ENCODE results near the gene FPGT. TPM values are rescaled to one million over a fixed set of nuclear protein-coding genes. Genes with fewer than 3 reads are reported as not detected.

FPGT gene
- total and polyA plus RNA-seq, 2 donors (not counting 3 experiments of a cell fraction or from before 2014, with no cell fraction given) = 4.3 to 10.9 TPM

DNA sequence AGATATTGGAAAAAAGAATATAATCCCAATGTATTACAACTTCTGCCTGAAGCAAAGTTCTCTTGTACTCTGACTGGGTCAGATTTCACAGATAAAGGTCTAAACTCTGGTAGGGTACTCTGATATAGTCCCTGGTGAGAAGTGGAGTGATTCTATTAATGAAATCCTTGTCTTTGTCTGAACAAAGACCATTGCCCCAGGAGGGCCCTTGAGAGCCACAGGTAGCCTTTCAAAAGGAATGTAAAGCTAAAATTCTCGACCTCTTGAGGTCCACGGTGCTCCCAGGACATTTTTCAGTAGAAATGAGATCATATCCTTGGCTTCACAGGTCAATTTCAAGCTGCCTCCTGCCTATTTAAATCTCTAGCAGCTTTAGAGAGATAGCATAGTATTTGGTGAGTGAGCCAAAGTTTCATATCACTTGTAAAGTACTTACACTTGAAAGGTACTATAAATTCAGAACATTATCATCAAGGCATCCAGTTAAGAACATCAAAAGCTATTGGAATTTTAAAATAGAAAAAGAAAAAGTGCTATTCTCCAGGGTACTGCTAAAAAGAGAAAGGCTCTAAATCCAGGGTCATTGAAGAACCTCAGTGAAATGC, 47.2 kb downstream of the FPGT start:
- no peak overlapping the region for H3K9ac ChIP-seq (replicated peaks; ENCODE audit: extremely low read depth, insufficient read depth, low read length)
- H3K4me3 ChIP-seq (replicated peaks in 1 of 3; ENCODE audit: insufficient read depth in 1 of 3, low read depth in 1 of 3, low read length in 3 of 3) = no peak overlapping the region
- TF ChIP-seq JUN (IDR thresholded peaks at IDR 0.05; ENCODE audit: borderline replicate concordance, insufficient read depth, insufficient read length, low read depth) (no peak), FOS (IDR thresholded peaks at IDR 0.05; ENCODE audit: borderline replicate concordance, insufficient read depth, low read length) (no peak), POLR2AphosphoS5 (IDR thresholded peaks at IDR 0.05; ENCODE audit: insufficient read depth, low read depth, low read length) (no peak), CTCF (IDR thresholded peaks at IDR 0.05; ENCODE audit: extremely low read depth in 1 of 2, insufficient read depth in 1 of 2, low read depth in 1 of 2, low read length in 2 of 2) (no peak), EZH2 (IDR thresholded peaks at IDR 0.05; ENCODE audit: borderline replicate concordance, low read depth, low read length, severe bottlenecking) (no peak), POLR2A (IDR thresholded peaks at IDR 0.05; ENCODE audit: low read depth, low read length) (no peak)
- no peaks in the 10 kb centered on the region for H3K36me3 ChIP-seq (ENCODE audit: control insufficient read depth in 2 of 2, extremely low read depth in 1 of 2, insufficient read depth in 2 of 2, low read length in 2 of 2)
- H3K9me3 ChIP-seq (replicated peaks; ENCODE audit: control insufficient read depth, insufficient read depth, low read length) = no peaks in the 10 kb centered on the region
- POLR2A ChIA-PET = no interaction called here
- H3K4me2 ChIP-seq (ENCODE audit: insufficient read depth, low read length) = no peak overlapping the region
- BruUV-seq (replicated peaks) = no TSS peak
- FAIRE-seq (no peak), DNase-seq (ENCODE audit: low read depth, low spot score) (no peak)
- H4K20me1 ChIP-seq (replicated peaks; ENCODE audit: control insufficient read depth, extremely low read depth, insufficient read depth, low read length) = no peaks in the 10 kb centered on the region
- no peaks in the 10 kb centered on the region for H3K79me2 ChIP-seq (ENCODE audit: control insufficient read depth, insufficient read depth, low read length)
- CTCF ChIA-PET = no interaction called here
- no peak overlapping the region for H2AFZ ChIP-seq (ENCODE audit: low read depth, low read length)
- intact Hi-C loops (cut with micrococcal nuclease) = no loop called here
- dilution Hi-C loops (cut with MboI; ENCODE audit: extremely low pct_ligation_motif_present, low sequenced_read_pairs) = no loop called here
- H3K27ac ChIP-seq (ENCODE audit: insufficient read depth, low read depth, low read length) = no peak overlapping the region
- no peaks in the 10 kb centered on the region for H3K9me1 ChIP-seq (replicated peaks; ENCODE audit: control insufficient read depth, extremely low read depth, insufficient read depth, low read length)
- H3K27me3 ChIP-seq (ENCODE audit: control insufficient read depth in 2 of 2, insufficient read depth in 2 of 2, low read length in 2 of 2) = no peaks in the 10 kb centered on the region
- H3K4me1 ChIP-seq (ENCODE audit: control insufficient read depth, extremely low read depth, insufficient read depth, low read length) = no peaks in the 10 kb centered on the region

DNA sequence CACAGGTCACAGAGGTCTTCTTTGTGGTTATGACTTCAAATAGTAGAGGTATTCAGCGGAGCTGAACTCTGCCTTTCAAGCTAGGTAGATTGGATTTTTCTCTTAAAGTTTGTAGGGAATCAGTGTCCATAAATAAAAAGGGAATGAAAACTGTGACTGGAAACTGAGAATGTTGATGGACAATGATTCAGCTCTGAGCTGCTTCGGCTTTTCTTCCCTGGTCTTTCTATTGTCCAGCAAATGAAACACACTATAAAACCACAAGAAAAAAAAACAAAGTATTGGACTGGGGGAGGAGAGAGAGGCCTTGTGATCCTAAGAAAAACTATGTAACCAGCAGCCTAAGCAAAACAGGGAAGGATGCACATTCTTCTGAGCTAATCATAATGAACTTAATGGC, 48.3 kb downstream of the FPGT start:
- CTCF ChIA-PET = no interaction called here
- no peaks in the 10 kb centered on the region for H3K4me1 ChIP-seq (ENCODE audit: control insufficient read depth, extremely low read depth, insufficient read depth, low read length)
- H3K27ac ChIP-seq (ENCODE audit: insufficient read depth, low read depth, low read length) = no peak overlapping the region
- POLR2A ChIA-PET = no interaction called here
- FAIRE-seq (no peak), DNase-seq (ENCODE audit: low read depth, low spot score) (no peak)
- dilution Hi-C loops (cut with MboI; ENCODE audit: extremely low pct_ligation_motif_present, low sequenced_read_pairs) = no loop called here
- no peak overlapping the region for H3K4me2 ChIP-seq (ENCODE audit: insufficient read depth, low read length)
- H3K4me3 ChIP-seq (replicated peaks in 1 of 3; ENCODE audit: insufficient read depth in 1 of 3, low read depth in 1 of 3, low read length in 3 of 3) = no peak overlapping the region
- no peaks in the 10 kb centered on the region for H3K36me3 ChIP-seq (ENCODE audit: control insufficient read depth in 2 of 2, extremely low read depth in 1 of 2, insufficient read depth in 2 of 2, low read length in 2 of 2)
- BruUV-seq (replicated peaks) = no TSS peak
- H3K79me2 ChIP-seq (ENCODE audit: control insufficient read depth, insufficient read depth, low read length) = no peaks in the 10 kb centered on the region
- no peaks in the 10 kb centered on the region for H3K9me3 ChIP-seq (replicated peaks; ENCODE audit: control insufficient read depth, insufficient read depth, low read length)
- intact Hi-C loops (cut with micrococcal nuclease) = no loop called here
- H2AFZ ChIP-seq (ENCODE audit: low read depth, low read length) = no peak overlapping the region
- no peak overlapping the region for H3K9ac ChIP-seq (replicated peaks; ENCODE audit: extremely low read depth, insufficient read depth, low read length)
- no peaks in the 10 kb centered on the region for H4K20me1 ChIP-seq (replicated peaks; ENCODE audit: control insufficient read depth, extremely low read depth, insufficient read depth, low read length)
- no peak for TF ChIP-seq POLR2AphosphoS5 (IDR thresholded peaks at IDR 0.05; ENCODE audit: insufficient read depth, low read depth, low read length)
- TF ChIP-seq GATA2 (IDR thresholded peaks at IDR 0.05; ENCODE audit: insufficient read depth, insufficient read length, low read depth, low read length) = no peak
- TF ChIP-seq FOS (IDR thresholded peaks at IDR 0.05; ENCODE audit: borderline replicate concordance, insufficient read depth, low read length) = no peak
- no peak for TF ChIP-seq JUN (IDR thresholded peaks at IDR 0.05; ENCODE audit: borderline replicate concordance, insufficient read depth, insufficient read length, low read depth)
- TF ChIP-seq, protein P1, sequence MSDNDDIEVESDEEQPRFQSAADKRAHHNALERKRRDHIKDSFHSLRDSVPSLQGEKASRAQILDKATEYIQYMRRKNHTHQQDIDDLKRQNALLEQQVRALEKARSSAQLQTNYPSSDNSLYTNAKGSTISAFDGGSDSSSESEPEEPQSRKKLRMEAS (IDR thresholded peaks at IDR 0.05; ENCODE audit: insufficient read depth, insufficient read length) = no peak
- TF ChIP-seq EZH2 (IDR thresholded peaks at IDR 0.05; ENCODE audit: borderline replicate concordance, low read depth, low read length, severe bottlenecking) = no peak
- no peak for TF ChIP-seq POLR2A (IDR thresholded peaks at IDR 0.05; ENCODE audit: low read depth, low read length)
- no peak for TF ChIP-seq CTCF (IDR thresholded peaks at IDR 0.05; ENCODE audit: extremely low read depth in 1 of 2, insufficient read depth in 1 of 2, low read depth in 1 of 2, low read length in 2 of 2)
- TF ChIP-seq MYC (IDR thresholded peaks at IDR 0.05; ENCODE audit: low read depth, low read length) = no peak
- no peaks in the 10 kb centered on the region for H3K27me3 ChIP-seq (ENCODE audit: control insufficient read depth in 2 of 2, insufficient read depth in 2 of 2, low read length in 2 of 2)
- no peaks in the 10 kb centered on the region for H3K9me1 ChIP-seq (replicated peaks; ENCODE audit: control insufficient read depth, extremely low read depth, insufficient read depth, low read length)

All from endothelial cell of umbilical vein (primary cell).